CD4-positive, alpha-beta T cell treated with Interleukin-4 for 1 hour (primary cell): ENCODE results near the gene HCN3.

Source experiments
- DNase-seq, 2 donors: peaks; one replicate each; pipeline ENCODE4 v3.0.0-alpha.2; 2020 to 2022

Gene HCN3

DNA sequence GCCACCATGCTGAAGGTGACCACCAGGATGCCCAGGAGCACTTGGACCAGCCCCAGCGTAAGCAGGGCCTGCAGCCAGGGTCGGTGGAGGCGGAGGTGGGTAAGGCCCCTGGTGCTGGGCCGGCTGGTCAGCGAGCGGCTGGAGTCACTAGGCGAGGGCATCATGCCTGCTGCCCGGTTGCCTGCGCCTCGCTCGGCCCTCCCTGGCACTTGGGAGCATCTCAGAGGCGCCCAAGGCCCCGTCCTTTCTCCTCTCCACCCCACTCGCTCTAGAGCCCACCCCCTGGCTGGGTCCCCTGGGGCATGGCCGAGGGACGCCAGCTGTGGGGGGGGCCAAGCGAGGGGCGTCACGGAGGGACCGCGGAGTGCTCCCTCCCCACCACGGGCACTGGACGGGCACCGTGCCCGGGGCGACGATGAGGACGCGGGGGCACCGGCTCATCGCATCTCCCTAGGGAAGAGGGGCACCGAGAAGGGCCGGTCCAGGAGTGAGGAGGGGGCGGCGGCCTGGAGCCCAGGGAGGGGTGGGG lies 22.5 kb upstream of the HCN3 start:
- no peak for DNase-seq

DNA sequence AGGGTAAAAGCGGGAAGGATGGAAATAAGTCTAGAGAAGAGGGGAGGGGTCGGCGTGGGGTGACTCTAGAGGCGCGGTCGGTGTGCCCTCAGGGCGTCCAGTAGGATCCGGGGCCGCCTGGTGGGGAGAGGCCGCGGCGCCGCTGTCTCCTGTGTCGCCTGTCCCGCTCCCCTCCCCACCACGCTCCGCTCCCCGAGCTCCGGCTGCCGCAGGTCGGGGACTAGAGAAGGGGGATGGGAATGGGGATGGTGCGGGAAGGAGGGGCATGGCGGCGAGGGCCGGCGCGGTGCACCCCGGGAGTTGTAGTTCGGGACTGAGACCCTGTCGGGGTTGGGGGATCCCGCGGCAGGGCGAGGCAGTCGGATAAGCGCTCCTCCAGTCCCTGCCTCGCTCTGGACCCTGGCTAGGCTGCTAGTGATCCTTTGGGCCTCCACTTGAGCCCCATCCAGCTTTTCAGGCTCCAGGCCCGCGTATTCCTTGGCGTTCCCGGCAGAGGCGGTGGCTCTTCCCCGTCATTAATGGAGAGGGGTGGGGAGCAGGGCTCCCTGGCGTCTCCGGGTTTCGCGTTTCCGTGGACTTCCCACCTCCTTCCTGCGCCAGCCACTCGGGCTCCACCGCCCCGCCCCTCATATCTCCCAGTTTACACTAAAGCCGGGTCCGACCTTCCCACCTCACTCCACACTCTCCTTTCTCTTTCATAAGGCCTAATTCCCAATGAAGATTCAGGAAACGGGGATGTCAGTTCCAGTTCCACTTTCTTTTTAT lies 21.8 kb upstream of the HCN3 start, which contains the start of gene ENTREP3:
TSS of gene ENTREP3 (minus strand) at position 241 of the 765 bp plus-strand sequence. CDS start 606 bp downstream, outside the sequence.
- peak; percentile 77 to 82 for DNase-seq

DNA sequence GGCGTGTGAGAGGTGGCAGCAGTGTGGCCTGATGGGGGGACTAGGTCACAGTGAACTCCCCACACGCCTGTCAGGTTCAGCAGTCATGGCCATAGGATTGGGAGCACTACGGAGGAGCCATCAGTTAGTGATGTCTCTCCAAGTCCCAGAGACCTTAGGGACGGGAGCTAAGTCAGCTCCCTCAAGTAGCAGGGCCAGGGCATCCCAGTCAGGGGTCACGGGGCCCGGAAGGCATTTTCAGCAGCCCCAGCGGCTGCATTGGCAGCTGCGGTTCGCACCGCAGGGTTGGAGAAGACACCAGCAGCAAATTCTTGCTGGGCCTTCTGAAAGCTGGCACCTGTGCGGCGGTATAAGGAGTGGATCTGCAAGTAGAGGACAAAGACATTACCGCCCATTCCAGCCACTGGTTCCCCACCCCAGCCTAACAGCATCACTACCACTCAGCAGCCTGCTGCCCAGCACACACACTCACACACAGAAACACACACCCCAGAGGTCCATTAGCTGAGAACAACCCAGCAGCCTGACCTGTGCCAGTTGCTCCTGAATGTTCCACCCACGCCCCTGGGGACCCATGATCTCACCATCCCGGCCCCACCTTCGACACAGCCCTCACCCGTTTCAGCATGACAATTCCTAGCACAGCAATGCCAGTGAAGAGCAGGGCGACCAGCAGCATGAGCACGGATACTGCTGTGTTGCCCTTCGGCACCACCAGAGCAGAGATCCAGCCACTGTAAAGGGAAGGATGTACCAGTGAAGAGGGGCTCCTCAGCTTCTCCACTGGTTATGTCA lies 21.0 kb upstream of the HCN3 start:
- no peak for DNase-seq

DNA sequence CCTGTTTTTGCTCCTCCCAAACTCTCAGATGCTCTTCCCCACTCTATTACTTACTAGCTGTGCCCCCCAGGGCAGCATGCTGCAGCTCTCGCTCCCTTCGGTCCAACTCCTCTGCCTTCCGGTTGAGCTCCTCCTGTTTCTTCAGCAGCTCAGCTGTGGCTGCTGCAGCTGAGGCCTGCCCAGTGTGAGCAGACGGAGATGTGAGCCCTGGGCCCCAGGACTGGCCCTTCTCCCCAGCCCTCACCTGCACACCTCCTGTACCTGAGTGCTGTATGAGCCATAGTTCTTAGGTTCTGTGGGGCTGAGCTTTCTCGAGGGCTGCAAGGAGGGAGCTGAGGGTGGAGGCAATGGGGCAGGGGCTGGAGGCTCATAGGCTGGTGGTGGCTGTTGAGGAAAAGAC lies 17.0 kb upstream of the HCN3 start:
- no peak for DNase-seq

DNA sequence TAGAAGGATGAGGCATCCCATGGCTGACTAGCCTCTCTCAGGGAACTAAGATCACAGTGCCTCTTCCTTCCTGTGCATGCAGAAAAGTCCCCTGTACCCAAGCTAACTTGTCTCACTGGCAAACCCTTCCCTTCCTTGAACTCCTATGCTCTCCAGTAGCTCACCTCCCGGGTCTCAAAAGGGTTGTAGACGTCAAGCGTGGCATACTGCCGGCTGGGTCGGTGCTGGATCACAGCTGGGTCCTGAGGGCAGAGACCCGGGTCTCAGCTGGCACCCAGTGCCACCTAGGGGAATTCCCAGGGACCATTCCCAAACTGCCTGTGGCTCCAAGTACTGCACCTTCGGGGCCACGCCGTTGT lies 15.8 kb upstream of the HCN3 start:
- peak in 1 of 2 donors; percentile 28 for DNase-seq

DNA sequence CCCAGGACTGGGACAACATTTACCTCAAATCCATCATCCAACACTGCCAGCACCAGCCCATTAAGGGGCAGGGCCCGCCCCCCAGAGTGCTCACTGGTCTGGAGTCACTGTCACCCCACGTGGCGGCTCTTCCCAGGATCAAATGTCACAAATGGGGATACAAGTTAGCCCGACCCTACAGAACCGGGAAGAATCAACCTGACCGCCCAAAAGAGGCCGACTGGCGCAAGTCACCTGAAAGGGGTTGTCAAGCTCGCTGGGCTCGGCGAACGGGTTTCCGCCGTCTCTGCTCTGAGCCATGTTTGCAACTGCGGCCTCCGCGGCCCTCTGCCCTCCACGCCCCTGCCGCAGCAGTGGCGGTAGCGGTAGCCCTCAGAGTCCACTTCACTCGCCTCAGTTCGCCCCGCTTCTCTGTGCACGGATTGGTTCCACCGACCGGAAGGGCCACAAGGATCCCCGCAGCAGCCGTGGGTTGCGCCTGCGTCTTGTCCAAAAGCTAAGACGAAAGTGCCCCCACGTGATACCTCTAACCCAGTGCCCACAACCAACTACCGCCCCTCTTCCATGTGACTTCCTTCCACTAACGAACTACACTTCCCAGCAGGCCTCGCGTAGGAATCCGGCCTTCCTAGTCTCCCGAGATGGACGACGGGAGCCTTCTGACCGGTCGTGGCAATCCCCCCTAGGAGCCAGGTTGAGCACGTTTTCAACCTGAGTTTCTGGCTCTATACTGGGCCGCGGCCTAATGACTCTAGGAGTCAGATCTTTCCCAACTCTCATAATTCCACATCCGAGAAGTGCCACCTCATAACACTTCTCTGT lies 15.2 kb upstream of the HCN3 start, which contains the start of gene SCAMP3:
TSS of gene SCAMP3 (minus strand) at position 509 of the 822 bp plus-strand sequence. CDS start at position 300, 209 bp downstream.
- peak; percentile 92 for DNase-seq

DNA sequence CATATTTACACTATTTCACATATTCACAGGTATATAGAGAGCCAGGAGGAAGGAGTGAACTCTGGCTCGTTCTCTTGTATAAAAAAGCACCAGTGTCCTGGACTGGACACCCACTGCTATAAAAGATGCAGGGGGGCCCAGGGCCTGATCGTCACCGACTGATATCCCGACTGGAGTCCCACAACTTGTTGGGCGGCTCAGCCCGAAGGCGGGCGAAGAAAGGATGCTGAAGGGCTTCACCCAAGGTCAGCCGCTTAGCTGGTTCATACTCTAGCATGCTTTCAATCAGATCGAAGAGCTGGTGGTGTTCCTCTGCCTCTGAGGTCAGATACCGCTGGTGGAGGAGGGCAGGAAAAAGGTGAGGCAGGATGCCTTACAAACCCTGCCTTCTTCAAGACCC lies 14.2 kb upstream of the HCN3 start:
- no peak for DNase-seq

DNA sequence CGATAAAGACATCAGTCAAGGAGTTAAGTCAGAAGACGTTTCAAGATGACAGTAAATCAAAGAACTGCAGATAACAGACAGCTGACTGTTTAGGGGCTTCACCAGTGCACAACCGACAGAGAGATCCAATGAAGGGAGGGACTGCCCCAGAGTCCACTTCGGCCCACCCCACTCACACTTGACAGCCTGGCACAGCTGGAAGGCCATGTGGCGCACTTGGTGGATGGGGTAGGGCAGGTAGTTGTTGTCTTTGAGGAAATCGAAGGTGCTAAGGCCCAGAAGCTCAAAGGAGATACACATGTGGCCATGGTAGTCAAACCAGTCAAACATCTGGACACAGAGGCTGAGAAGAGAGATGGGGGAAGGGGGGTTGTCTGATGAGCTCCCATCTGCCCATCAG lies 10.7 kb upstream of the HCN3 start:
- DNase-seq = no peak

DNA sequence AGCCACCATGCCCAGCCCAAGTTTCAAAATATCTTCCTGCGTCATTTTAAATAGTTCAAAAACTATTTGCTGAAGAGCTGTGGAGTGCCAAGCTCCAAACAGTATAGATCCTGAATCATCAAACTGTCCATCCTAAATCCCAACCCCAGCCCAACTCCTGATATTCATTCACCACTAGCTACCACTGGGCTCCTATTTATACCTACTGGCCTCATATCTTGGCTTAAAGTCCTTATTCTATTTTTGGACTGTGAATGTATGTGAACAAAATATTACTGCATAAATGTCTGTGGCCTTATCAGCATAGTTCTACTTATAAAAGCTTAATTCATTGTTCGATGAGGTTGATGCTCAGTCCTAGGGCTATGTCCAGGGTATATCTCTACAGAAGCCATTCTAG lies 9.9 kb upstream of the HCN3 start:
- DNase-seq = no peak

DNA sequence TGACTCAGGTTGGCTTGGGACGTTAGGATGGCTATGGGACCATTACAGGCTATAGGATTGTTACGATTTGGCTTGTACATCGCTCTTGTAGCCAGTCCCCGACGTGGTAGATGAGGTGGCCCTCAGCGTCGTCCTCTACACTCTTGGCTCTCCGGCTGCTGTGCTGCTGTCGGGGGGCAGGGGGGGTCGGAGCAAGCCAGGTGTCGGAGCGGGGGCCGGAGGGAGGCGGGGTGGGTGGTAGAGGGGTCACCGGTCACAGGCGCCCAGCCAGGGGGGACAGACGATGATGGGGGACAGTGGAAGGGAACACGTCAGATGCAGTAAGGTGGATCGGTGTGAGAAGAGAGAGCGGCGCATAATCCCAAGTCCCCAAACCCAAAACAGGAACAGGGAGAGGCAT lies 8.6 kb upstream of the HCN3 start:
- DNase-seq = no peak

DNA sequence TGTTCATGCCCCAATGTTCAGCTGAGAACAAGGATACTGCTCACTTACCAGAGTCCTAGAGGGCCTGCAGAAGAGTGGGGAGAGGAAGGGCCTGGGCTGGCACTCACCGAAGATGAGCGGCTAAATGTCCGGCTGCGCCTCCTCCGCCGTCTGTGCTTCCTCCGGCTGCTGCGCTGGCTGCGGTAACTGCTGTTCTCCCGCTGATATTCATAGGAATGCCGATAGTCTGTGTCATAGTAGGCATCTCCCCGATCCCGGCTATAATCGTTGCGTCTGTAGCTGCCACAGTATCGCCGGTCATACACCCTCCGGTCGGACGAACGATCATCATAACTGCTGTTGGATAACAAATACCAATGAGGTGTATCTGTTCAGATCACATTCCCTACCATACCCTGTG lies 7.9 kb upstream of the HCN3 start:
- no peak for DNase-seq

DNA sequence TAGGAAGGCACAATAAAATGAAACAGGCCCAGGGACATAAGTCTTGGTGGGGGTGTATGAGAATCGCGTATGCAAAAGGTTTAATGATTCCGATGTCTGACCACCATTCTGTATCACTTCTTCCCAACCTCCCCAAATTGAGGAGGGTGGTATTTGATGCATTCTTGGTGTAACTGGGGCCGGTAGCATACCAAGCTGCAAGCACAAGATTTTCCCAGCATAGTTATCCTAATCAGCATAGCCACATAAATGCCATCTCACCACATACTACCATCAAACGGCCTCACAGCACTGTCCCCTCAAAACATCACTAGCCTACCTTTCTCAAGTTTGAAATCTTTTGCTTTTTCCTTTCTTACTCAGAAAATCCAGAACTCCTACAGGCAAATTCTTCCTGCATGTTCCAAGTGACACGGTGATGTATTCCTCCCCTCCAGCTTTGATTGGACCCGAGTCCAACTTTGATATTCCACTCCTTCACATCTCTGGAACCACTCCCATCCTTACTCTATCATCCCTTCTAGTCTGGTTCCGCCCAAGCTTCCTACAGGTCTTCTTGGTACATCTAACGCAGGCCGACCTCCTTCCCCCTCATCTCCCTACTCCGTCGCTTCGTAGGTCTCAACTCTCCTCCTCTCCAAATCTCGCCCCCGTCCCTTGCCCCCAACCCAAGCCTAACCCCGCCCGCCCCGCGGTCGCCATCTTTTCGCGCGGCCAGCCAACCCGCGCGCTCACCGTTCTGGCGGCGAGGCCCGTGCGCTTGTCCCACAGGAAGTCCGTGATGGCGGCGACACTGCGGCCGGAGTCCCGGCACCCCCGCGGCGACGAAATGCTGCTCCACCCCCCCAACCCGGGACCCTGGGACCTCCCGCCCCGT lies 4.6 kb upstream of the HCN3 start:
- no peak for DNase-seq

DNA sequence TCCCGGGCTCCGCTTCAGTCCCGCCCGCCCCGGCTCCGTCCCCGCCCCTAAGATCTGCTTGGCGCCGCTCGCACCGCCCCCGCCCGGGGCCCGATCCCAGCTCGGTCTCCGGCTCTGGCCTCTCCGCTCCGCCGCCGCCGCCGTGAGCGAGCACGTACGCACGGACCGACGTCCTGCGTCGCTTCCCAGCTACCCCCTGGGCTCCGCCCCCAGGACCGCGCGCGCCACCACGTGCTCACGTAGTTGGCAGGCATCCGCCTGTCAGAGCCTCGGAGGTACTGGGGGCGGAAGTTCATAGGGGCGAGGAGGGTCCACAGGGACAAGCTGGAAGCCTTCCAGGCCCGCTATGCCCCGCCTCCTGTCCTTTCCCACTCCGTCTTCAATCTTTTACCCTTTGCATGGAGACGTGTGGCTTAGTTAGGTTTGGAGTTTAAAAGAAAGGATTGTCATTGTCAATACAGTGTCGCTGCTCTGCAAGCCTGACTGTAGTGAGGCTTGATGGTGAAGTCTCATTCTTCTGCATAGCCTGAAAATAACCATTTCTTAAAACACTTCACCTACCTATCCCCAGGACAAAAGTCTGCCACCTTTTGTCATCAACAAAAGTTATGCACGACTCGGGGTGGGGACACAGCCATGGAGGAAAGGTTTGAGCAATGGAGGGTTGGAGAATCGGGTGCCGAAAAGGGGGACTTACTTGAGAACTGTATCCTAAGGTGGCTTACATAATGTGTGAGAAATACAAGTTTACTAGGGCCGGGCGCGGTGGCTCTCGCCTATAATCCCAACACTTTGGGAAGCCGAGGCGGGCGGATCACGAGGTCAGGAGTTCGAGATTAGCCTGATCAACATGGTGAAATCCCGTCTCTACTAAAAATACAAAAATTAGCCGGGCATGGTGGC lies 3.7 kb upstream of the HCN3 start, which contains the start of gene CLK2:
TSS of gene CLK2 (minus strand) at position 162 of the 903 bp plus-strand sequence. CDS start 2,527 bp downstream, outside the sequence.
- DNase-seq = peak; percentile 93

DNA sequence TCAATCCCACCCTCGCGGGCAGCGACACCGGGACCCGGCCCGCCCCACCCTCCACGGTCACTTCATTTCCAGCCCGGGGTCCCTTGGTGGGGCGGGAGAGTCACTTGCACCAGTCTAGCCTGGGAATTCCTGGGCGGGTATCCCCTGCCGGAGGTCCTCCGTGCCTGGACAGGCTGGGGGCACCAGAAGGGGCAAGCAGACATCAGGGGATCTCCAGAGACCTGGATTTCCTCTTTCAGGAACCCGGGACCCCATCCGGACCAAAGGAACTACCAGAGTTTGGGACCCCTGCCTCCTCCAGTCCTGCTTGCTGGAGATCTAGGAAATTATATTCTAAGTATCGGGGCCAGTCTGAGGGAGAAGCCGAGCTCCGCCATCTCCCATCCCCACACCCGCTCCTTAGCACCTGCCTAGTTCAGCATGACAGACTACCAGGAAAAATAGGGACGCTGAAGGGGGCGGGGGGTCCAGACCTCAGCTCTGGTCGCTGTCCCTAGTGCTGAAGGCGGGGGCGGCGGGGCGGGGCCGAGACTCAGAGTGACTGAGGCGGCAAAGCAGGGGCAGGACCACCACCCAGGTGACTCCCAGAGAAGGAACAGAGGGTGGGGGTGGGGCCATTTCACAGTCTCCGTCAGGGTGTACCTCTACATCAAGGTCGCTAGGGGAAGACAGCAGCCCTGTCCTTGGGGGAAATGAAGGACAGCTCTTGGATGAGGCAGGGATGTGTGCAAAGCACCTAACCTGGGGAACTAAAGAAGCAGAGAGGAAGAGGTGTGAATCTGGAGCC lies 832 bp downstream of the HCN3 start:
- DNase-seq = peak; percentile 70 to 81

DNA sequence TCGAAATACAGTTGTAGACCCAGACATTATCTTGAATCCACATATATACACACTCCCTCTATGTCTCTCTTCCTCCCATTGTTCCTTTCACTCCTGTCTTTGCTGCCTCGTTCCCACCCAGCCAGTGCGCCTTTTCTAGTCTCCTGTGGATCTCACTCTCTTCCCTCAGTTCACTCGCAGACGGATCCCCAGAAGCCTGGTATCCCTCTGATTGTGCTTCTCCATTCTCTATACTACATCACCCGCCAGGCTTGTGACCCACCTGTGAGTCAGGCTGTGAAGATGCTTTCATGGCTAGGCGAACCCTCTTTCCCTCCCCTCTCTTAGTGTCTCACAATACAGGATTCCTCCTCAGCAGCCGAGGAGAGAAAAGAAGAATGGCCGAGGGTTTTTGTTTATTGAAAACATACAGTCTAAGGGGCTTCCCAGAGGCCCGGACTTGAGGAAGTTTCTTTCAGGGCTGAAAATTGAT lies 1.5 kb downstream of the HCN3 start:
- DNase-seq = no peak

DNA sequence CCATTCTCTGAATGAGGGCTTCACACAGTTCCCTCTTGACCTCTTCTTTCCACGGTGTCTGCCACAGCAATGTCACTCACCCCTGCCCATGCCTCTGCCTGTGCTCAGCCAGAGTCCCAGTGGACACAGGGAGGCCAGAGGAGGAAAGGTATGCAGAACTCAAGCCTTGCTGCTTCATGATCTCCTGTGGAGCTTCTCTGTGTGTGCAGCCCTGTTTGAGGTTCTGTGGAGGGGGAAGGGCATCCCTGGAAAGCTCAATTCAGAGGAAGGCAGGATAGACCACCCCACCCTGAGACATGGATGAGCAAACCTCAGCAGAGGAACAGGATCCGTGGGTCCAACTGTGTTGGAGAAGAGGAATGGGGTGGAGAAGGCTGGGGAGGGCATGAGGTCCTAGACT lies 2.0 kb downstream of the HCN3 start:
- no peak for DNase-seq

DNA sequence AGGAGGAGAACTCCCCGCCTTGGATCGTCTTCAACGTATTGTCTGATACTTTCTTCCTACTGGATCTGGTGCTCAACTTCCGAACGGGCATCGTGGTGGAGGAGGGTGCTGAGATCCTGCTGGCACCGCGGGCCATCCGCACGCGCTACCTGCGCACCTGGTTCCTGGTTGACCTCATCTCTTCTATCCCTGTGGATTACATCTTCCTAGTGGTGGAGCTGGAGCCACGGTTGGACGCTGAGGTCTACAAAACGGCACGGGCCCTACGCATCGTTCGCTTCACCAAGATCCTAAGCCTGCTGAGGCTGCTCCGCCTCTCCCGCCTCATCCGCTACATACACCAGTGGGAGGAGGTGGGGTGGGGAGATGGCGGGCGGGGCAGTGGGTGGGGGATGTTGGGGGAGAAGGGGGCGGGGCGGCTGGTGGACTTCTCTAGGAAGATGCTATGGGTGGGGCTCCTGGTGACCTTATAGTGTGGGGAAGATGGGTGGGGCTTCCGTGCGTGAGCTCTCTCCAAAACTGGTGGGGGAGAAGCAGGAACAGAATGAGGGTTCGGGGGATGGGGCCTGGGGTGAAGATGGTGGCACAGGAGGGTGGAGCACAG lies 5.3 kb downstream of the HCN3 start:
- no peak for DNase-seq

DNA sequence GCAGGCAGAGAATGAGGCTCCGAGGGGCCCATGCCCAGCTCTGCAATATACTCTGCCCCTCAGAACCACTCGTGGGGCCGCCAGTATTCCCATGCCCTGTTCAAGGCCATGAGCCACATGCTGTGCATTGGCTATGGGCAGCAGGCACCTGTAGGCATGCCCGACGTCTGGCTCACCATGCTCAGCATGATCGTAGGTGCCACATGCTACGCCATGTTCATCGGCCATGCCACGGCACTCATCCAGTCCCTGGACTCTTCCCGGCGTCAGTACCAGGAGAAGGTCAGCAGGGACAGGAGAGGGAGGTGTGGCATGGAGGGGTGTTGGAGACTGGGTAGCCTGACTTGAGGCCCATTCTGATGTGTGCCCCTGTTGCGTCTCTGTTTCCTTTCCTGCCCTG lies 7.2 kb downstream of the HCN3 start:
- DNase-seq = no peak

DNA sequence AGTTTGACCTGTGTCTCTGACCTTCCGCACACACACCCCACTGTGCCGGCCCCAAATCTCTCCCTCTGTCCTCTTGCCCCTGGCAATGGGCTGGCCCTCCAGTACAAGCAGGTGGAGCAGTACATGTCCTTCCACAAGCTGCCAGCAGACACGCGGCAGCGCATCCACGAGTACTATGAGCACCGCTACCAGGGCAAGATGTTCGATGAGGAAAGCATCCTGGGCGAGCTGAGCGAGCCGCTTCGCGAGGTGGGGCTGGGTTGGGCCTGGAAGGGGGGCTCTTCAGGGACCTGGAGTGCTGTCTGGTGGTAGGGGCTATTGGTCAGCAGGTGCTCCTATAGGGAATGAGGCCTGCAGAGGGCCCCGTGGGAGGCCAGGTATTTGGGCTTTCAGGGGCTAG lies 7.8 kb downstream of the HCN3 start:
- DNase-seq = no peak
